HepG2 (cell line): Measurements from ENCODE around the gene MPV17L. TPM values are rescaled to one million over a fixed set of nuclear protein-coding genes. Genes with fewer than 3 reads are reported as not detected.

Experiments used
- ATAC-seq: fragments of 200-7000 bp; cut with Tn5 transposase; 3 replicates; pipeline ENCODE4 v1.9.1; 2020; ENCODE audit warnings: mild to moderate bottlenecking, moderate library complexity
- BruUV-seq: library from RNA; stranded (reverse); fragments of 400-500 nt; replicated peaks from 2 replicates; lab custom pipeline; 2021; lab: Mats Ljungman, UMichigan
- CTCF ChIA-PET: fragments of 300-600 bp; formaldehyde crosslinking; extraction: SDS; loops from one replicate; lab custom pipeline; 2021; ENCODE audit warnings: low total read pairs, inconsistent platforms, low intra/inter-chr PET ratio; lab: Yijun Ruan, JAX
- POLR2A ChIA-PET: fragments of 350-600 bp; sonication (Branson Sonifier 250); formaldehyde crosslinking; loops from one replicate; lab custom pipeline; 2020; ENCODE audit warnings: antibody characterized with exemption, inconsistent platforms; lab: Yijun Ruan, JAX
- DNase-seq: peaks from one replicate; pipeline ENCODE4 v3.0.0-alpha.2; 2015; ENCODE audit warnings: low spot score
- FAIRE-seq: peaks from 3 replicates; lab custom pipeline; 2011; peaks lifted over from hg19 to GRCh38; lab: Jason Lieb, UNC
- H2AFZ ChIP-seq: one replicate; pipeline ENCODE4 v1.6.1; 2011; ENCODE audit warnings: low read length, inconsistent platforms
- H3K27ac ChIP-seq: fragments of 300-600 bp; 3 replicates; pipeline ENCODE4 v1.8.0; 2011; ENCODE audit warnings: mixed run types, mild to moderate bottlenecking, mixed read lengths, low read length, inconsistent platforms; ENCODE audit not compliant: insufficient read depth; ENCODE audit errors: extremely low read length
- H3K27me3 ChIP-seq, 2 experiments: fragments of 200-600 bp in 1 of 2; 2 replicates in 1 of 2; 3 replicates in 1 of 2; pipeline versions ENCODE4 v1.6.0 to v1.8.0; 2011; ENCODE audit warnings: low read length in 2 of 2, mild to moderate bottlenecking in 2 of 2, moderate library complexity in 2 of 2, inconsistent platforms in 1 of 2; ENCODE audit not compliant: insufficient read depth in 2 of 2, control insufficient read depth in 1 of 2
- H3K36me3 ChIP-seq, 2 experiments: fragments of 200-600 bp in 1 of 2; replicated peaks in 1 of 2; 2 replicates in 1 of 2; 3 replicates in 1 of 2; pipeline versions ENCODE4 v1.5.1 to v1.8.0; 2011; ENCODE audit warnings: low read length in 2 of 2, inconsistent platforms in 1 of 2; ENCODE audit not compliant: insufficient read depth in 2 of 2, control insufficient read depth in 1 of 2
- H3K4me1 ChIP-seq: 2 replicates; pipeline ENCODE4 v1.5.1; 2012; ENCODE audit warnings: low read length, inconsistent platforms; ENCODE audit not compliant: insufficient read depth
- H3K4me2 ChIP-seq: 2 replicates; pipeline ENCODE4 v1.6.0; 2011; ENCODE audit warnings: low read depth, low read length, inconsistent platforms
- H3K4me3 ChIP-seq, 3 experiments: fragments of 200-600 bp in 1 of 3; sonication (generic), shearing (Covaris generic) in 1 of 3; replicated peaks in 1 of 3; 2 replicates each; pipeline ENCODE4 v1.5.1; 2011 to 2016; ENCODE audit warnings: low read length in 3 of 3, inconsistent platforms in 2 of 3, low read depth in 2 of 3, mild to moderate bottlenecking in 2 of 3, control low read depth in 1 of 3, mixed read lengths in 1 of 3; ENCODE audit not compliant: insufficient read depth in 1 of 3
- H3K79me2 ChIP-seq: one replicate; pipeline ENCODE4 v1.6.1; 2011; ENCODE audit warnings: low read length, inconsistent platforms; ENCODE audit not compliant: insufficient read depth
- H3K9ac ChIP-seq: 2 replicates; pipeline ENCODE4 v1.6.0; 2011; ENCODE audit warnings: mild to moderate bottlenecking, low read depth, low read length, inconsistent platforms; ENCODE audit not compliant: insufficient read depth
- H3K9me3 ChIP-seq: 2 replicates; pipeline ENCODE4 v1.5.1; 2012; ENCODE audit warnings: mild to moderate bottlenecking, low read length
- H4K20me1 ChIP-seq: 2 replicates; pipeline ENCODE4 v1.6.0; 2011; ENCODE audit warnings: inconsistent platforms, mild to moderate bottlenecking, low read length, moderate library complexity; ENCODE audit not compliant: insufficient read depth
- FOSL2 ChIP-seq: sonication (generic); formaldehyde crosslinking; IDR thresholded peaks from 2 replicates; pipeline ENCODE4 v1.4.0; 2020; ENCODE audit warnings: missing genetic modification reagents
- FOXA3 ChIP-seq: IDR thresholded peaks from 2 replicates; pipeline ENCODE4 v1.6.1; 2016; ENCODE audit warnings: missing genetic modification reagents, missing compliant biosample characterization
- HNF4G ChIP-seq, 2 experiments: sonication (generic) in 1 of 2; formaldehyde crosslinking in 1 of 2; IDR thresholded peaks; 2 replicates each; pipeline versions ENCODE4 v1.4.0 to v1.6.1; 2011 to 2020; ENCODE audit warnings: borderline replicate concordance in 2 of 2, low read depth in 2 of 2, mild to moderate bottlenecking in 2 of 2, low read length in 1 of 2, missing genetic modification reagents in 1 of 2, moderate library complexity in 1 of 2
- MEIS2 ChIP-seq: sonication (generic); formaldehyde crosslinking; IDR thresholded peaks from 2 replicates; pipeline ENCODE4 v1.9.0; 2021; ENCODE audit warnings: mild to moderate bottlenecking, missing genetic modification reagents
- NFIB ChIP-seq: sonication (generic); formaldehyde crosslinking; IDR thresholded peaks from 2 replicates; pipeline ENCODE4 v1.9.0; 2021; ENCODE audit warnings: missing genetic modification reagents, mild to moderate bottlenecking, borderline replicate concordance
- ONECUT2 ChIP-seq: sonication (generic); formaldehyde crosslinking; IDR thresholded peaks from 2 replicates; pipeline ENCODE4 v1.4.0; 2020; ENCODE audit warnings: missing genetic modification reagents
- RBAK ChIP-seq: sonication (generic); formaldehyde crosslinking; IDR thresholded peaks from 2 replicates; pipeline ENCODE4 v1.5.1; 2020; ENCODE audit warnings: mild to moderate bottlenecking, missing genetic modification reagents
- SATB2 ChIP-seq: sonication (generic); formaldehyde crosslinking; IDR thresholded peaks from 2 replicates; pipeline ENCODE4 v1.5.0; 2020; ENCODE audit warnings: missing genetic modification reagents
- ZBTB7A ChIP-seq: sonication (generic); formaldehyde crosslinking; IDR thresholded peaks from 2 replicates; pipeline ENCODE4 v1.8.0; 2022; ENCODE audit warnings: mild to moderate bottlenecking, missing genetic modification reagents
- ZNF530 ChIP-seq: sonication (generic); formaldehyde crosslinking; IDR thresholded peaks from 2 replicates; pipeline ENCODE4 v1.5.0; 2020; ENCODE audit warnings: low read depth, mild to moderate bottlenecking, missing genetic modification reagents
- ZNF563 ChIP-seq: sonication (generic); formaldehyde crosslinking; IDR thresholded peaks from 2 replicates; pipeline ENCODE4 v1.8.0; 2022; ENCODE audit warnings: mild to moderate bottlenecking, moderate library complexity, missing genetic modification reagents
- ZNF790 ChIP-seq: sonication (generic); formaldehyde crosslinking; IDR thresholded peaks from 2 replicates; pipeline ENCODE4 v1.8.0; 2022; ENCODE audit warnings: missing genetic modification reagents, mild to moderate bottlenecking, borderline replicate concordance
- WGBS: methylation state at CpG from one replicate; pipeline ENCODE4 v1.1.6; 2017; ENCODE audit warnings: low lambda C conversion rate; 5-methylcytosine and 5-hydroxymethylcytosine counted together
- in situ Hi-C: cut with HindIII; loops from 2 replicates; pipeline ENCODE4 v1.10.0; 2017; ENCODE audit warnings: low pct_unique_long_range_greater_than_20kb; ENCODE audit not compliant: extremely low pct_ligation_motif_present
- intact Hi-C: fragments of 100-400 bp; cut with micrococcal nuclease; formaldehyde crosslinking; loops from one replicate; pipeline ENCODE4 v1.10.0; 2022; ENCODE audit not compliant: unreplicated experiment
- polyA plus RNA-seq, 8 experiments: library from polyadenylated mRNA; depleted of rRNA in 3 of 8; stranded (reverse) in 7 of 8; unstranded in 1 of 8; fragments of >200 nt; fragmentation: Illumina TruSeq in 4 of 8; extraction: Trizol in 4 of 8; gene quantifications; 2 replicates each; pipeline versions ENCODE4 v1.2.1 to v1.2.3, GENCODE V29; 2011 to 2016; ENCODE audit warnings: low read depth in 4 of 8, missing spikeins in 1 of 8, mixed read lengths in 1 of 8; ENCODE audit not compliant: insufficient read depth in 1 of 8
- total RNA-seq, 5 experiments: library from RNA; depleted of rRNA; stranded (reverse); fragments of >200 nt; fragmentation: Illumina TruSeq; extraction: Trizol; gene quantifications; 2 replicates each; pipeline ENCODE4 v1.2.3, GENCODE V29; 2016; ENCODE audit warnings: low read depth in 1 of 5
- TF ChIP-seq, protein P1 (sequence below): sonication (generic); formaldehyde crosslinking; IDR thresholded peaks from 2 replicates; pipeline ENCODE4 v1.8.1; 2023; ENCODE audit warnings: mild to moderate bottlenecking, missing genetic modification reagents, borderline replicate concordance

Gene MPV17L
- total and polyA plus RNA-seq, 2 of the 13 experiments (the other 11 are each of a cell fraction or from before 2014, with no cell fraction given) = 34.7 to 63.8 TPM

DNA sequence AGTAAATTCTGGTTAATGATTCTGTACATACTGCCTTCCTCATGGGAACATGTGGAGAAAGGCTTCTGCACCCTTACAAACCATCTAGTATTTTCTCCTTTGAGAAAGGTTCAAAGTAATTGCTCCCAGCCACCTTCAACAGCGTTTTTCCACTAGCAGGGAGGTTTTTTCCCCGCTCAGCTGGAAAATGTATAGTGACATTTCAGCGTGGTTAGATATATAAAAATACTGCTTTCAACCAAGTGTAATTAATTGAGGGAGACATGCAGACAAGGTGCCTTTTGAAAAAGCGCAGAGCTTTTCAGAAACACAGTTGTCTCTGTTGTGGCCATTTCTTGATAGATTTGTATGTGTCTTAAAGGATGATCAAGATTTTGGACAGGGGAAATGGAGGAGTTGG, 44.0 kb downstream of the MPV17L start (continued):
- TF ChIP-seq HNF4G (IDR thresholded peaks at IDR 0.05; ENCODE audit: borderline replicate concordance, low read depth, low read length) (no peak), HNF4G (CRISPR knock-in tag; IDR thresholded peaks at IDR 0.05; ENCODE audit: borderline replicate concordance, low read depth) (no peak), RBAK (CRISPR knock-in tag) (no peak), MEIS2 (CRISPR knock-in tag) (no peak), ZNF530 (no peak), SATB2 (no peak), ZNF790 (CRISPR knock-in tag) (no peak)
- TF ChIP-seq, protein P1, sequence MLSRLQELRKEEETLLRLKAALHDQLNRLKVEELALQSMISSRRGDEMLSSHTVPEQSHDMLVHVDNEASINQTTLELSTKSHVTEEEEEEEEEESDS (CRISPR knock-in tag) = no peak
- TF ChIP-seq, all 625 proteins: peak for 0

DNA sequence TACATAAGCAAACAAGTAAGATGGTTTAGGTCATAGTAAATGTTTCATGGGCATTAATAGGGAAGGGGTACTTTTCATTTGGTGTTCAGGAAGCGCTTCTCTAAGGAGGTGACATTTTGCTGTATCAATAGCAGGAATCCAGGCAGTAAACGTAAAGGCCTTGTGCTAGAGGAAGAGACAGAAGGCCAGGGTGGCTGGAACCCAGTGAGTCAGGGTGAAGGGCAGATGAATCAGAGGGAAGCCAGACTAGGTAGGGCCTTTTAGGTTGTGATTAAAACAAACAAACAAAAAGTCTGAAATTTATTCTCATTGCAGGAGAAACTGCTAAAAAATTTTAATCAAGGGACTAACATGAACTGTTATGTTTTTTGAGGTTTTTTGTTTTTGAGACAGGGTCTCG, 45.3 kb downstream of the MPV17L start:
- Histone ChIP-seq H3K4me3 (no peak overlapping the region), H2AFZ (no peak overlapping the region), H3K79me2 (no peaks in the 10 kb centered on the region), H3K9me3 (no peaks in the 10 kb centered on the region), H3K27me3 (peaks cover 0 to 7% of the 10 kb centered on the region in 2 experiments; a peak in 2 of 5 replicates), H3K4me2 (no peak overlapping the region), H3K36me3 (no peaks in the 10 kb centered on the region), H3K27ac (no peak overlapping the region), H3K9ac (no peak overlapping the region), H3K4me1 (peaks cover 49% of the 10 kb centered on the region), H4K20me1 (no peaks in the 10 kb centered on the region)
- ChIA-PET POLR2A (no interaction called here), CTCF (no interaction called here)
- intact Hi-C loops (no loop called here), in situ Hi-C loops (no loop called here)
- no peak for TF ChIP-seq NFIB (CRISPR knock-in tag)
- no peak for TF ChIP-seq ZNF563 (CRISPR knock-in tag)
- no peak for TF ChIP-seq FOXA3 (CRISPR knock-in tag)
- peak; percentile 25; the same call in 1 of the 2 replicates for TF ChIP-seq FOSL2 (CRISPR knock-in tag)
- no peak for TF ChIP-seq ONECUT2 (CRISPR knock-in tag)
- TF ChIP-seq ZBTB7A = no peak
- no peak for FAIRE-seq
- 58% methylated on average over 3 of the region's 3 CpGs for WGBS
- no peak for DNase-seq
- ATAC-seq = no peak; the same call in 2 of the 3 replicates
- BruUV-seq = no TSS peak
